ENCODE data around the gene CHD8.
A peak's percentile ranks its signal among the peaks of the same experiment; 100 is the strongest.

Gene CHD8

GRCh38 chr14:21455912-21456667 is at the start of gene CHD8:
CHD8 (minus strand) TSS chr14:21456123; CDS start chr14:21431643, 24,480 bp downstream.
- DNase-seq: peak; percentile 99
- Mint-ChIP-seq H3K4me3 (peak within 1 kb of the TSS; percentile 95), H3K36me3 (ENCODE audit: low read depth) (peaks cover 51% of the 10 kb centered on the region), H3K4me1 (peaks cover 30% of the 10 kb centered on the region), H3K27me3 (ENCODE audit: low read depth, poor library complexity) (peaks cover 9% of the 10 kb centered on the region), H3K27ac (peak within 1 kb of the TSS; percentile 99), H3K9me3 (no peaks in the 10 kb centered on the region)
- TF ChIP-seq CTCF (IDR thresholded peaks at IDR 0.05): peak; percentile 68

- Mint-ChIP-seq H3K4me1 (peaks cover 25% of the 10 kb centered on the region), H3K27me3 (ENCODE audit: low read depth, poor library complexity) (no peaks in the 10 kb centered on the region), H3K27ac (no peak overlapping the region), H3K4me3 (no peak overlapping the region), H3K9me3 (no peaks in the 10 kb centered on the region), H3K36me3 (ENCODE audit: low read depth) (peaks cover 73% of the 10 kb centered on the region)
- no peak for DNase-seq
- no peak for TF ChIP-seq CTCF (IDR thresholded peaks at IDR 0.05)
Measured at GRCh38 chr14:21505012-21505553, 49.2 kb upstream of the CHD8 start.

GRCh38 chr14:21503376-21503775 is 47.5 kb upstream of the CHD8 start:
- no peak for DNase-seq
- no peaks in the 10 kb centered on the region for H3K9me3 Mint-ChIP-seq
- peaks cover 72% of the 10 kb centered on the region for H3K36me3 Mint-ChIP-seq (ENCODE audit: low read depth)
- peak overlapping the region; percentile 66 for H3K27ac Mint-ChIP-seq
- no peaks in the 10 kb centered on the region for H3K27me3 Mint-ChIP-seq (ENCODE audit: low read depth, poor library complexity)
- peaks cover 23% of the 10 kb centered on the region for H3K4me1 Mint-ChIP-seq
- no peak for TF ChIP-seq CTCF (IDR thresholded peaks at IDR 0.05)
- H3K4me3 Mint-ChIP-seq: no peak overlapping the region

GRCh38 chr14:21501568-21501967 is 45.6 kb upstream of the CHD8 start:
- DNase-seq: no peak
- Mint-ChIP-seq H3K4me1 (peaks cover 22% of the 10 kb centered on the region), H3K27ac (peak overlapping the region; percentile 69), H3K27me3 (ENCODE audit: low read depth, poor library complexity) (no peaks in the 10 kb centered on the region), H3K9me3 (no peaks in the 10 kb centered on the region), H3K36me3 (ENCODE audit: low read depth) (peaks cover 64% of the 10 kb centered on the region), H3K4me3 (no peak overlapping the region)
- TF ChIP-seq CTCF (IDR thresholded peaks at IDR 0.05): no peak

GRCh38 chr14:21498540-21499526 is 42.9 kb upstream of the CHD8 start:
- Mint-ChIP-seq H3K27ac (peak overlapping the region; percentile 83), H3K36me3 (ENCODE audit: low read depth) (peaks cover 74% of the 10 kb centered on the region), H3K4me1 (peaks cover 22% of the 10 kb centered on the region), H3K27me3 (ENCODE audit: low read depth, poor library complexity) (no peaks in the 10 kb centered on the region), H3K9me3 (no peaks in the 10 kb centered on the region), H3K4me3 (no peak overlapping the region)
- TF ChIP-seq CTCF (IDR thresholded peaks at IDR 0.05): peak; percentile 55
- DNase-seq: peak; percentile 16

Data from nephron progenitor cell (in vitro differentiated cells).